ENCODE results near the gene HS1BP3.

The HS1BP3 gene

GRCh38 chr2:20580690-20581437 is 70.0 kb downstream of the HS1BP3 start:
- no peak for DNase-seq

- DNase-seq: no peak
Measured at GRCh38 chr2:20579866-20580265, 71.0 kb downstream of the HS1BP3 start.

GRCh38 chr2:20578895-20579825 is 71.7 kb downstream of the HS1BP3 start:
- DNase-seq: no peak

GRCh38 chr2:20578266-20578894 is 72.5 kb downstream of the HS1BP3 start:
- DNase-seq: no peak

- no peak for DNase-seq
Measured at GRCh38 chr2:20577495-20578235, 73.2 kb downstream of the HS1BP3 start.

- DNase-seq: no peak
Measured at GRCh38 chr2:20576598-20577115, 74.2 kb downstream of the HS1BP3 start.

GRCh38 chr2:20575935-20576597 is 74.8 kb downstream of the HS1BP3 start:
- DNase-seq: no peak

- no peak for DNase-seq
Measured at GRCh38 chr2:20575414-20575813, 75.5 kb downstream of the HS1BP3 start.

- DNase-seq: no peak
Measured at GRCh38 chr2:20574930-20575329, 76.0 kb downstream of the HS1BP3 start.

- no peak for DNase-seq
Measured at GRCh38 chr2:20574423-20574911, 76.4 kb downstream of the HS1BP3 start.

GRCh38 chr2:20573620-20574422 is 77.1 kb downstream of the HS1BP3 start:
- no peak for DNase-seq

GRCh38 chr2:20572221-20572620 is 78.7 kb downstream of the HS1BP3 start:
- DNase-seq: no peak

- no peak for DNase-seq
Measured at GRCh38 chr2:20571644-20572215, 79.2 kb downstream of the HS1BP3 start.

- DNase-seq: no peak
Measured at GRCh38 chr2:20571231-20571630, 79.7 kb downstream of the HS1BP3 start.

- no peak for DNase-seq
Measured at GRCh38 chr2:20570249-20570648, 80.6 kb downstream of the HS1BP3 start.

- DNase-seq: no peak
Measured at GRCh38 chr2:20569464-20570223, 81.3 kb downstream of the HS1BP3 start.

GRCh38 chr2:20568501-20569463 is 82.1 kb downstream of the HS1BP3 start:
- no peak for DNase-seq

GRCh38 chr2:20567926-20568179 is 83.0 kb downstream of the HS1BP3 start:
- no peak for DNase-seq

All from NCI-H510A (cell line).